GM12878 (cell line): ENCODE results near the gene RNF130.

Experiments used
- JUND ChIP-seq: IDR thresholded peaks from 2 replicates; pipeline ENCODE4 v1.6.1; 2012; ENCODE audit warnings: low read depth, mild to moderate bottlenecking, low read length, improper control_type of control experiment, moderate library complexity
- POLR2AphosphoS5 ChIP-seq: IDR thresholded peaks from 2 replicates; pipeline ENCODE4 v1.6.1; 2011; ENCODE audit warnings: mild to moderate bottlenecking, low read length, inconsistent platforms
- TAF1 ChIP-seq: IDR thresholded peaks from 2 replicates; pipeline ENCODE4 v1.6.1; 2011; ENCODE audit warnings: mild to moderate bottlenecking, low read depth, low read length, borderline replicate concordance
- TF ChIP-seq, protein P1 (sequence below), 3 experiments: IDR thresholded peaks in 2 of 3; conservative IDR thresholded peaks in 1 of 3; 2 replicates each; pipeline ENCODE4 v1.5.1; 2011; ENCODE audit warnings: low read depth in 3 of 3, low read length in 3 of 3, mild to moderate bottlenecking in 3 of 3, control low read depth in 2 of 3, moderate library complexity in 2 of 3, inconsistent platforms in 1 of 3, mixed read lengths in 1 of 3; ENCODE audit not compliant: control insufficient read depth in 2 of 3, insufficient read depth in 1 of 3; ENCODE audit errors: extremely low read depth in 1 of 3

DNA sequence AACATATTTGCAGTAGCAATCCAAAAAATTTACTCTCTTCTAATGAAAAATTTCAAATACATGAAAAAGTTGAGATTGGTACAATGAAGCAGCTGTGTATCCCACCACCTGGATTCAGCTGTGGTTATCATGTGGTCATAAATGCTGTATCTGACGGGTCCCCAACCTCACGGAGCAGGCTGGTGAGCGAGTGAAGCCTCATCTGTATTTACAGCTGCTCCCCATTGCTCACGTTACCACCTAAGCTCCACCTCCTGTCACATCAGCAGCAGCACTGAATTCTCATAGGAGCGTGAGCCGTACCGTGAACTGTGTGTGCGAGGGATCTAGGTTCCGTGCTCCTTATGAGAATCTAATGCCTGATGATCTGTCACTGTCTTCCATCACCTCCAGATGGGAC is 6.8 kb upstream of the RNF130 start:
- TF ChIP-seq, protein P1, sequence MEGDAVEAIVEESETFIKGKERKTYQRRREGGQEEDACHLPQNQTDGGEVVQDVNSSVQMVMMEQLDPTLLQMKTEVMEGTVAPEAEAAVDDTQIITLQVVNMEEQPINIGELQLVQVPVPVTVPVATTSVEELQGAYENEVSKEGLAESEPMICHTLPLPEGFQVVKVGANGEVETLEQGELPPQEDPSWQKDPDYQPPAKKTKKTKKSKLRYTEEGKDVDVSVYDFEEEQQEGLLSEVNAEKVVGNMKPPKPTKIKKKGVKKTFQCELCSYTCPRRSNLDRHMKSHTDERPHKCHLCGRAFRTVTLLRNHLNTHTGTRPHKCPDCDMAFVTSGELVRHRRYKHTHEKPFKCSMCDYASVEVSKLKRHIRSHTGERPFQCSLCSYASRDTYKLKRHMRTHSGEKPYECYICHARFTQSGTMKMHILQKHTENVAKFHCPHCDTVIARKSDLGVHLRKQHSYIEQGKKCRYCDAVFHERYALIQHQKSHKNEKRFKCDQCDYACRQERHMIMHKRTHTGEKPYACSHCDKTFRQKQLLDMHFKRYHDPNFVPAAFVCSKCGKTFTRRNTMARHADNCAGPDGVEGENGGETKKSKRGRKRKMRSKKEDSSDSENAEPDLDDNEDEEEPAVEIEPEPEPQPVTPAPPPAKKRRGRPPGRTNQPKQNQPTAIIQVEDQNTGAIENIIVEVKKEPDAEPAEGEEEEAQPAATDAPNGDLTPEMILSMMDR (IDR thresholded peaks at IDR 0.05 in 2 of 3, conservative IDR thresholded peaks at IDR 0.05 in 1 of 3; ENCODE audit: control insufficient read depth in 2 of 3, extremely low read depth in 1 of 3, insufficient read depth in 1 of 3, low read depth in 3 of 3, low read length in 3 of 3): no peak
- TF ChIP-seq TAF1 (no peak), JUND (no peak), POLR2AphosphoS5 (no peak)
